H1 (cell line): Measurements from ENCODE around the gene HOXB13. TPM values are rescaled to one million over a fixed set of nuclear protein-coding genes. Genes with fewer than 3 reads are reported as not detected.

Experiments used
- CTCF ChIA-PET: fragments of 300-600 bp; sonication (Branson Sonifier 250); formaldehyde crosslinking; loops from one replicate; lab custom pipeline; 2021; ENCODE audit not compliant: partially characterized antibody; lab: Charles Lee
- POLR2A ChIA-PET: fragments of 300-600 bp; sonication (Branson Sonifier 250); formaldehyde crosslinking; loops from one replicate; lab custom pipeline; 2021; ENCODE audit warnings: inconsistent platforms; ENCODE audit not compliant: partially characterized antibody; lab: Charles Lee
- DNase-seq, 2 experiments: peaks; one replicate each; pipeline versions ENCODE4 v3.0.0 to v3.0.0-alpha.2; 2010 to 2022; ENCODE audit warnings: low spot score in 2 of 2, low read depth in 1 of 2, mixed read lengths in 1 of 2
- FAIRE-seq: peaks from 2 replicates; lab custom pipeline; 2011; peaks lifted over from hg19 to GRCh38; lab: Jason Lieb, UNC
- H2AFZ ChIP-seq: 2 replicates; pipeline ENCODE4 v1.8.1; 2012; ENCODE audit warnings: low read length, inconsistent platforms
- H2AK5ac ChIP-seq: 2 replicates; pipeline ENCODE4 v1.6.1; 2013; ENCODE audit warnings: low read depth, low read length
- H2BK120ac ChIP-seq: replicated peaks from 2 replicates; pipeline ENCODE3; 2013; ENCODE audit warnings: low read depth, low read length, inconsistent platforms
- H2BK12ac ChIP-seq: 2 replicates; pipeline ENCODE4 v1.6.1; 2013; ENCODE audit warnings: low read depth, low read length
- H2BK15ac ChIP-seq: 2 replicates; pipeline ENCODE4 v1.6.1; 2013; ENCODE audit warnings: low read length
- H2BK20ac ChIP-seq: 2 replicates; pipeline ENCODE4 v1.6.1; 2013; ENCODE audit warnings: low read length
- H2BK5ac ChIP-seq: 2 replicates; pipeline ENCODE4 v1.6.1; 2013; ENCODE audit warnings: low read depth, low read length
- H3K14ac ChIP-seq: 2 replicates; pipeline ENCODE4 v1.6.1; 2013; ENCODE audit warnings: inconsistent platforms; ENCODE audit not compliant: insufficient read length
- H3K18ac ChIP-seq: 2 replicates; pipeline ENCODE4 v1.6.1; 2013; ENCODE audit warnings: low read length; ENCODE audit errors: extremely low read depth
- H3K23ac ChIP-seq: 2 replicates; pipeline ENCODE4 v1.6.1; 2013; ENCODE audit warnings: inconsistent platforms; ENCODE audit not compliant: insufficient read length
- H3K23me2 ChIP-seq: 2 replicates; pipeline ENCODE4 v1.6.1; 2013; ENCODE audit warnings: low read depth, low read length
- H3K27ac ChIP-seq: 2 replicates; pipeline ENCODE4 v1.6.1; 2011; ENCODE audit warnings: low read depth, low read length, inconsistent platforms
- H3K27me3 ChIP-seq, 4 experiments: replicated peaks in 1 of 4; 1 replicate in 1 of 4; 2 replicates in 3 of 4; pipeline versions ENCODE4 v1.6.1 to v1.8.1; 2011 to 2013; ENCODE audit warnings: low read length in 3 of 4, mild to moderate bottlenecking in 3 of 4, inconsistent platforms in 2 of 4, mixed read lengths in 2 of 4, moderate library complexity in 1 of 4; ENCODE audit not compliant: control insufficient read depth in 3 of 4, insufficient read depth in 3 of 4; ENCODE audit errors: extremely low read depth in 1 of 4
- H3K36me3 ChIP-seq, 4 experiments: 2 replicates each; pipeline versions ENCODE4 v1.6.1 to v1.8.1; 2011 to 2013; ENCODE audit warnings: mild to moderate bottlenecking in 4 of 4, low read length in 3 of 4, moderate library complexity in 2 of 4, control low read depth in 1 of 4, inconsistent platforms in 1 of 4; ENCODE audit not compliant: insufficient read depth in 4 of 4, control insufficient read depth in 2 of 4
- H3K4ac ChIP-seq: replicated peaks from 2 replicates; pipeline ENCODE3; 2013; ENCODE audit warnings: low read length, low read depth, mixed read lengths, inconsistent platforms; ENCODE audit not compliant: insufficient read length
- H3K4me1 ChIP-seq, 4 experiments: replicated peaks in 1 of 4; 1 replicate in 1 of 4; 2 replicates in 3 of 4; pipeline versions ENCODE4 v1.6.1 to v1.8.1; 2011 to 2013; ENCODE audit warnings: low read length in 3 of 4, inconsistent platforms in 2 of 4, mixed read lengths in 1 of 4; ENCODE audit not compliant: insufficient read depth in 4 of 4, control insufficient read depth in 3 of 4
- H3K4me2 ChIP-seq, 2 experiments: 2 replicates each; pipeline versions ENCODE4 v1.6.1 to v1.8.1; 2011 to 2013; ENCODE audit warnings: low read depth in 2 of 2, low read length in 2 of 2, control low read depth in 1 of 2, inconsistent platforms in 1 of 2, mild to moderate bottlenecking in 1 of 2; ENCODE audit not compliant: insufficient read depth in 1 of 2
- H3K4me3 ChIP-seq, 4 experiments: fragments of 200-600, 300-600 bp in 1 of 4; sonication (generic), shearing (Covaris generic), sonication (Bioruptor Twin) in 1 of 4; 2 replicates each; pipeline versions ENCODE4 v1.5.1 to v1.8.1; 2011 to 2016; ENCODE audit warnings: low read length in 4 of 4, low read depth in 3 of 4, control low read depth in 2 of 4, inconsistent platforms in 2 of 4, mild to moderate bottlenecking in 2 of 4, mixed read lengths in 1 of 4, moderate library complexity in 1 of 4; ENCODE audit not compliant: insufficient read depth in 2 of 4; ENCODE audit errors: extremely low read depth in 1 of 4
- H3K56ac ChIP-seq: replicated peaks from 2 replicates; pipeline ENCODE3; 2013; ENCODE audit warnings: low read depth, mild to moderate bottlenecking, mixed read lengths, low read length, inconsistent platforms; ENCODE audit not compliant: insufficient read length
- H3K79me1 ChIP-seq: 2 replicates; pipeline ENCODE4 v1.6.1; 2013; ENCODE audit warnings: low read depth, low read length, control low read depth
- H3K79me2 ChIP-seq, 2 experiments: 2 replicates each; pipeline versions ENCODE4 v1.6.1 to v1.8.1; 2012 to 2013; ENCODE audit warnings: low read length in 2 of 2, mild to moderate bottlenecking in 2 of 2, inconsistent platforms in 1 of 2; ENCODE audit not compliant: insufficient read depth in 2 of 2, control insufficient read depth in 1 of 2
- H3K9ac ChIP-seq, 4 experiments: replicated peaks in 1 of 4; 1 replicate in 1 of 4; 2 replicates in 3 of 4; pipeline versions ENCODE4 v1.6.1 to v1.8.1; 2011 to 2013; ENCODE audit warnings: low read depth in 3 of 4, low read length in 3 of 4, control low read depth in 2 of 4, mild to moderate bottlenecking in 2 of 4, moderate library complexity in 2 of 4, inconsistent platforms in 1 of 4; ENCODE audit errors: extremely low read depth in 1 of 4
- H3K9me3 ChIP-seq, 2 experiments: 2 replicates each; pipeline versions ENCODE4 v1.6.1 to v1.8.1; 2012 to 2013; ENCODE audit warnings: mild to moderate bottlenecking in 2 of 2, moderate library complexity in 2 of 2, control low read depth in 1 of 2, inconsistent platforms in 1 of 2, low read depth in 1 of 2, low read length in 1 of 2, mixed read lengths in 1 of 2; ENCODE audit not compliant: insufficient read depth in 2 of 2
- H4K20me1 ChIP-seq, 2 experiments: replicated peaks in 1 of 2; 2 replicates each; pipeline versions ENCODE3 to v1.8.1; 2011 to 2013; ENCODE audit warnings: inconsistent platforms in 2 of 2, low read length in 2 of 2, mild to moderate bottlenecking in 1 of 2; ENCODE audit not compliant: insufficient read depth in 2 of 2, control insufficient read depth in 1 of 2
- H4K5ac ChIP-seq: 2 replicates; pipeline ENCODE4 v1.6.1; 2013; ENCODE audit warnings: low read length, low read depth, mixed read lengths, inconsistent platforms; ENCODE audit not compliant: insufficient read length
- H4K8ac ChIP-seq: 2 replicates; pipeline ENCODE4 v1.8.0; 2013; ENCODE audit warnings: mild to moderate bottlenecking, moderate library complexity, low read length, inconsistent platforms; ENCODE audit not compliant: insufficient read depth; ENCODE audit errors: extremely low read depth
- H4K91ac ChIP-seq: replicated peaks from 2 replicates; pipeline ENCODE3; 2013; ENCODE audit warnings: low read length, mixed read lengths, inconsistent platforms; ENCODE audit not compliant: insufficient read length
- CBX5 ChIP-seq: fragments of 300-800, 300-1000 bp; sonication (generic); IDR thresholded peaks from 2 replicates; pipeline ENCODE4 v1.7.1; 2016; ENCODE audit warnings: antibody characterized with exemption, low read length, low read depth
- E2F6 ChIP-seq: IDR thresholded peaks from 2 replicates; pipeline ENCODE4 v1.6.1; 2012; ENCODE audit warnings: inconsistent platforms
- EGR1 ChIP-seq: IDR thresholded peaks from 2 replicates; pipeline ENCODE4 v1.6.1; 2011; ENCODE audit warnings: low read depth, low read length, borderline replicate concordance
- EZH2 ChIP-seq: fragments of 200-600 bp; sonication (generic); IDR thresholded peaks from 2 replicates; pipeline ENCODE4 v1.7.1; 2012; ENCODE audit warnings: low read depth, mild to moderate bottlenecking, moderate library complexity, low read length, inconsistent platforms; ENCODE audit not compliant: severe bottlenecking
- HDAC6 ChIP-seq: IDR thresholded peaks from one replicate; pipeline ENCODE4 v1.7.1; 2012; ENCODE audit warnings: low read depth, mild to moderate bottlenecking, inconsistent platforms, low read length, moderate library complexity
- JUN ChIP-seq: IDR thresholded peaks from 2 replicates; pipeline ENCODE4 v1.6.1; 2011; ENCODE audit warnings: low read depth, mild to moderate bottlenecking, improper control_type of control experiment, low read length
- MAX ChIP-seq: IDR thresholded peaks from 2 replicates; pipeline ENCODE4 v1.6.1; 2012; ENCODE audit warnings: inconsistent platforms
- NRF1 ChIP-seq: IDR thresholded peaks from 2 replicates; pipeline ENCODE4 v1.6.1; 2011; ENCODE audit warnings: mild to moderate bottlenecking, low read depth, low read length, improper control_type of control experiment
- POLR2AphosphoS5 ChIP-seq: IDR thresholded peaks from 2 replicates; pipeline ENCODE4 v1.6.1; 2011; ENCODE audit warnings: low read depth, low read length
- RNF2 ChIP-seq: fragments of 200-900, 300-1000 bp; sonication (generic); IDR thresholded peaks from 2 replicates; pipeline ENCODE4 v1.7.1; 2016; ENCODE audit warnings: borderline replicate concordance, low read depth, mild to moderate bottlenecking, antibody characterized with exemption, low read length; ENCODE audit not compliant: poor library complexity, severe bottlenecking; ENCODE audit errors: missing control alignments
- SAP30 ChIP-seq: fragments of 300-600 bp; sonication (generic); IDR thresholded peaks from 2 replicates; pipeline ENCODE4 v1.7.1; 2012; ENCODE audit warnings: low read length, moderate library complexity, mild to moderate bottlenecking, inconsistent platforms; ENCODE audit not compliant: insufficient read depth, insufficient replicate concordance
- SUZ12 ChIP-seq: fragments of 200-600 bp; sonication (generic); IDR thresholded peaks from 2 replicates; pipeline ENCODE4 v1.6.1; 2012; ENCODE audit warnings: mild to moderate bottlenecking, inconsistent platforms, low read length, moderate library complexity, mixed read lengths
- TAF1 ChIP-seq: IDR thresholded peaks from 2 replicates; pipeline ENCODE4 v1.6.1; 2011; ENCODE audit warnings: mild to moderate bottlenecking, low read depth, low read length
- WGBS, 2 experiments: shearing (Covaris generic) in 1 of 2; methylation state at CpG; one replicate each; pipeline versions ENCODE4 v1.1.6 to v1.1.7; 2013 to 2015; ENCODE audit warnings: low lambda C conversion rate in 2 of 2, mixed read lengths in 2 of 2, inconsistent platforms in 1 of 2, low coverage in 1 of 2, missing lambda C conversion rate in 1 of 2; ENCODE audit not compliant: insufficient replicate concordance in 2 of 2, insufficient coverage in 1 of 2, insufficient read length in 1 of 2; ENCODE audit errors: extremely low coverage in 1 of 2, missing lambda C conversion rate in 1 of 2; 5-methylcytosine and 5-hydroxymethylcytosine counted together
- polyA plus RNA-seq, 7 experiments: library from polyadenylated mRNA; depleted of rRNA in 3 of 7; stranded (reverse) in 5 of 7; unstranded in 2 of 7; fragments of >200 nt in 5 of 7; fragments of 200-250 nt in 2 of 7; gene quantifications; 1 replicate in 5 of 7; 2 replicates in 1 of 7; 4 replicates in 1 of 7; pipeline versions ENCODE4 v1.2.1 to v1.2.3, GENCODE V29; 2011 to 2013; ENCODE audit warnings: missing spikeins in 2 of 7, mixed read lengths in 2 of 7
- total RNA-seq: library from RNA; stranded (reverse); fragmentation: NEBNext Ultra II Directional; extraction: Animal tissue kit (Norgen Biotek cat#: 25700); gene quantifications from 2 replicates; pipeline ENCODE4 v1.2.1, GENCODE V29; 2021

HOXB13 gene
- total and polyA plus RNA-seq, 2 of the 8 experiments (the other 6 are each of a cell fraction or from before 2014, with no cell fraction given), result not detected

- Histone ChIP-seq H3K36me3 (no peaks in the 10 kb centered on the region), H3K4me2 (no peak overlapping the region), H3K9ac (no peak overlapping the region), H3K56ac (no peak overlapping the region), H4K20me1 (peaks cover 1 to 6% of the 10 kb centered on the region in 2 experiments), H2BK120ac (no peak overlapping the region), H2AFZ (no peak overlapping the region), H3K27me3 (peaks cover 22 to 48% (median 43%) of the 10 kb centered on the region in 4 experiments), H3K4ac (no peak overlapping the region), H2AK5ac (no peak overlapping the region), H3K9me3 (no peaks in the 10 kb centered on the region), H4K5ac (no peak overlapping the region), H2BK5ac (no peak overlapping the region), H3K23ac (no peak overlapping the region), H2BK12ac (no peak overlapping the region), H3K14ac (no peak overlapping the region), H3K18ac (no peak overlapping the region), H3K4me3 (no peak overlapping the region), H3K79me1 (no peaks in the 10 kb centered on the region), H4K91ac (no peak overlapping the region), H2BK20ac (no peak overlapping the region), H3K4me1 (no peaks in the 10 kb centered on the region), H3K27ac (no peak overlapping the region), H3K79me2 (no peaks in the 10 kb centered on the region), H3K23me2 (no peaks in the 10 kb centered on the region), H4K8ac (no peak overlapping the region), H2BK15ac (no peak overlapping the region)
- ChIA-PET CTCF (interaction anchor here (0.6 to 18.8 kb wide), 10 partner anchors 25 to 123 kb away, joined by 3 to 186 read pairs (median 4); no protein-coding TSS in a partner anchor), POLR2A (interaction anchor here (1.1 kb wide), 1 partner anchor 82 kb away, joined by 3 read pairs; no protein-coding TSS in a partner anchor)
- FAIRE-seq (no peak), DNase-seq (no peak)
- 84% methylated on average over 6 of the region's 6 CpGs; no CpG with 5 or more reads in 1 of the 2 experiments for WGBS, 2 experiments
- TF ChIP-seq EZH2 (no peak), JUN (no peak), EGR1 (no peak), MAX (no peak), POLR2AphosphoS5 (no peak), HDAC6 (no peak), NRF1 (no peak), TAF1 (no peak), E2F6 (no peak), CBX5 (no peak), SUZ12 (no peak), RNF2 (no peak), SAP30 (no peak)
These were observed 32.6 kb upstream of the HOXB13 start for GRCh38 chr17:48761114-48761513.
